IMR-90 (cell line): Measurements from ENCODE around the gene SMC6. TPM values are rescaled to one million over a fixed set of nuclear protein-coding genes. Genes with fewer than 3 reads are reported as not detected.

Experiments
- ATAC-seq: fragments of 200-7000 bp; cut with Tn5 transposase; 2 replicates; pipeline ENCODE4 v1.9.1; 2020; ENCODE audit warnings: low read depth, mild to moderate bottlenecking, moderate library complexity
- BruUV-seq: library from RNA; stranded (reverse); fragments of 400-500 nt; replicated peaks from 2 replicates; lab custom pipeline; 2021; lab: Mats Ljungman, UMichigan
- CTCF ChIA-PET: fragments of 300-600 bp; formaldehyde crosslinking; extraction: SDS; loops from one replicate; lab custom pipeline; 2021; ENCODE audit warnings: antibody characterized with exemption; lab: Yijun Ruan, JAX
- POLR2A ChIA-PET: fragments of 300-600 bp; sonication (Branson Sonifier 250); formaldehyde crosslinking; loops from one replicate; lab custom pipeline; 2022; ENCODE audit warnings: antibody characterized with exemption; ENCODE audit not compliant: unreplicated experiment; lab: Charles Lee
- DNase-seq: peaks from one replicate; pipeline ENCODE4 v3.0.0; 2013
- H2AFZ ChIP-seq: replicated peaks from 2 replicates; pipeline ENCODE3; 2013; ENCODE audit warnings: low read length, mild to moderate bottlenecking; ENCODE audit not compliant: poor library complexity
- H2AK5ac ChIP-seq: 2 replicates; pipeline ENCODE4 v1.6.1; 2013; ENCODE audit warnings: low read depth, low read length, inconsistent platforms
- H2AK9ac ChIP-seq: replicated peaks from 2 replicates; pipeline ENCODE3; 2013; ENCODE audit warnings: mild to moderate bottlenecking, low read depth, low read length, moderate library complexity; ENCODE audit not compliant: poor library complexity
- H2BK120ac ChIP-seq: 2 replicates; pipeline ENCODE4 v1.6.1; 2013; ENCODE audit warnings: low read depth, low read length, inconsistent platforms
- H2BK15ac ChIP-seq: 3 replicates; pipeline ENCODE4 v1.6.1; 2013; ENCODE audit warnings: low read depth, low read length, inconsistent platforms
- H2BK20ac ChIP-seq: 2 replicates; pipeline ENCODE4 v1.6.1; 2013; ENCODE audit warnings: low read depth, mild to moderate bottlenecking, inconsistent platforms, low read length, moderate library complexity
- H2BK5ac ChIP-seq: 2 replicates; pipeline ENCODE4 v1.6.1; 2013; ENCODE audit warnings: mild to moderate bottlenecking, low read depth, low read length, inconsistent platforms; ENCODE audit not compliant: poor library complexity, severe bottlenecking
- H3K14ac ChIP-seq: replicated peaks from 2 replicates; pipeline ENCODE4 v1.6.1; 2013; ENCODE audit warnings: low read depth, low read length, inconsistent platforms
- H3K18ac ChIP-seq: 2 replicates; pipeline ENCODE4 v1.6.1; 2013; ENCODE audit warnings: low read depth, low read length, control low read depth
- H3K23ac ChIP-seq: 2 replicates; pipeline ENCODE4 v1.6.1; 2013; ENCODE audit warnings: low read depth, low read length, inconsistent platforms
- H3K27ac ChIP-seq: 2 replicates; pipeline ENCODE4 v1.5.1; 2013; ENCODE audit warnings: mild to moderate bottlenecking, control low read depth, low read length; ENCODE audit not compliant: insufficient read depth
- H3K27me3 ChIP-seq: 2 replicates; pipeline ENCODE4 v1.6.1; 2013; ENCODE audit warnings: low read length; ENCODE audit not compliant: control insufficient read depth, insufficient read depth
- H3K36me3 ChIP-seq: 2 replicates; pipeline ENCODE4 v1.6.1; 2013; ENCODE audit warnings: low read length, mixed read lengths; ENCODE audit not compliant: control insufficient read depth, insufficient read depth
- H3K4ac ChIP-seq: 2 replicates; pipeline ENCODE4 v1.6.1; 2013; ENCODE audit warnings: low read depth, low read length, inconsistent platforms
- H3K4me1 ChIP-seq: 2 replicates; pipeline ENCODE4 v1.6.1; 2013; ENCODE audit warnings: low read length, mixed read lengths; ENCODE audit not compliant: control insufficient read depth, insufficient read depth
- H3K4me2 ChIP-seq: 2 replicates; pipeline ENCODE4 v1.6.1; 2013; ENCODE audit warnings: low read depth, mild to moderate bottlenecking, control low read depth, low read length, moderate library complexity
- H3K4me3 ChIP-seq: 2 replicates; pipeline ENCODE4 v1.5.1; 2013; ENCODE audit warnings: low read depth, mild to moderate bottlenecking, control low read depth, low read length, moderate library complexity; ENCODE audit not compliant: insufficient read depth
- H3K56ac ChIP-seq: 2 replicates; pipeline ENCODE4 v1.6.1; 2013; ENCODE audit warnings: low read length, inconsistent platforms; ENCODE audit not compliant: insufficient read depth; ENCODE audit errors: extremely low read depth
- H3K79me1 ChIP-seq, 2 experiments: 2 replicates each; pipeline ENCODE4 v1.6.1; 2013; ENCODE audit warnings: low read length in 2 of 2, inconsistent platforms in 1 of 2, low read depth in 1 of 2
- H3K9ac ChIP-seq: 2 replicates; pipeline ENCODE4 v1.6.1; 2013; ENCODE audit warnings: low read depth, low read length, control low read depth
- H3K9me1 ChIP-seq: 2 replicates; pipeline ENCODE4 v1.6.1; 2013; ENCODE audit warnings: low read length, inconsistent platforms; ENCODE audit not compliant: insufficient read depth
- H3K9me3 ChIP-seq: 2 replicates; pipeline ENCODE4 v1.6.1; 2013; ENCODE audit warnings: low read length; ENCODE audit not compliant: control insufficient read depth, insufficient read depth
- H4K20me1 ChIP-seq: 2 replicates; pipeline ENCODE4 v1.6.1; 2013; ENCODE audit warnings: low read length, inconsistent platforms; ENCODE audit not compliant: insufficient read depth
- H4K5ac ChIP-seq: 2 replicates; pipeline ENCODE4 v1.6.1; 2013; ENCODE audit warnings: mild to moderate bottlenecking, low read depth, low read length, control low read depth
- H4K8ac ChIP-seq, 2 experiments: 2 replicates each; pipeline ENCODE4 v1.6.1; 2013; ENCODE audit warnings: low read depth in 2 of 2, low read length in 2 of 2, control low read depth in 1 of 2, inconsistent platforms in 1 of 2
- H4K91ac ChIP-seq: 2 replicates; pipeline ENCODE4 v1.6.1; 2013; ENCODE audit warnings: low read depth, low read length, inconsistent platforms; ENCODE audit not compliant: insufficient read depth
- RCOR1 ChIP-seq: IDR thresholded peaks from 2 replicates; pipeline ENCODE4 v1.6.1; 2012; ENCODE audit warnings: mild to moderate bottlenecking, low read length, improper control_type of control experiment; ENCODE audit not compliant: insufficient replicate concordance
- WGBS, 2 experiments: methylation state at CpG; one replicate each; pipeline versions ENCODE4 v1.1.5 to v1.1.7; 2013; ENCODE audit warnings: missing lambda C conversion rate in 2 of 2; ENCODE audit not compliant: insufficient read length in 1 of 2; ENCODE audit errors: extremely low coverage in 2 of 2; 5-methylcytosine and 5-hydroxymethylcytosine counted together
- dilution Hi-C: fragments of 300-500 bp; cut with HindIII; formaldehyde crosslinking; loops from one replicate; pipeline ENCODE4 v1.14.3; 2018; ENCODE audit warnings: low sequenced_read_pairs; ENCODE audit not compliant: unreplicated experiment
- in situ Hi-C: fragments of 300-500 bp; cut with MboI; formaldehyde crosslinking; loops from 3 replicates; pipeline ENCODE4 v1.14.3; 2019; ENCODE audit warnings: low sequenced_read_pairs, inconsistent platforms, mixed read lengths
- intact Hi-C: fragments of 100-400 bp; cut with micrococcal nuclease; formaldehyde crosslinking; loops from 2 replicates; pipeline ENCODE4 v1.10.0; 2022
- polyA plus RNA-seq, 3 experiments: library from polyadenylated mRNA; depleted of rRNA; stranded (reverse); fragments of >200 nt; gene quantifications; 2 replicates each; pipeline ENCODE4 v1.2.3, GENCODE V29; 2012; ENCODE audit warnings: low replicate concordance in 1 of 3
- total RNA-seq: library from RNA; depleted of rRNA; stranded (reverse); fragments of >200 nt; gene quantifications from 2 replicates; pipeline ENCODE4 v1.2.3, GENCODE V29; 2012

The SMC6 gene
- total and polyA plus RNA-seq, 2 of the 4 experiments (the other 2 are of a cell fraction) = 6.5 to 10.4 TPM

DNA sequence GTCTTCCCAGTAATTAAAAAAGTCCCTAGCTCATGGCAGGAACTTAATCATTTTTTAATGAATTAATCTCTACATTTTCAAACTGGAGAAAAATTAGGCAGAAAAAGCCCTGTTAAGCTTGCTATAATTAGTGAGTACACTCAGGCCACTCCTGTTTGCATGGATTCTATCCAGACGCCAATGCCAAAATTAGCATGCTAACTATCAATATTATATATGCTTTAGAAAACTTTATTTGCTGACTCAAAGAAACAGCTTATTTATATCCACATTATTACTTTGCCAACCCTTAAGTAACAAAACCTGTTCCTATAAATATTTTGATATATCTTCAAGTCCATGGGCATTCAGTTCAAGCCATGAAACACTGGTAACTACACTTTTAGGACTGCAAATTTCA is 90.9 kb downstream of the SMC6 start:
- Histone ChIP-seq H3K27me3 (no peaks in the 10 kb centered on the region), H3K27ac (no peak overlapping the region), H3K4me3 (no peak overlapping the region), H3K9me1 (no peaks in the 10 kb centered on the region), H2AK9ac (no peak overlapping the region), H3K4ac (no peak overlapping the region), H2BK15ac (no peak overlapping the region), H4K20me1 (no peaks in the 10 kb centered on the region), H2BK120ac (no peak overlapping the region), H3K18ac (no peak overlapping the region), H3K9ac (no peak overlapping the region), H3K79me1 (no peaks in the 10 kb centered on the region), H3K23ac (no peak overlapping the region), H4K8ac (no peak overlapping the region), H4K5ac (no peak overlapping the region), H3K4me1 (no peaks in the 10 kb centered on the region), H3K56ac (no peak overlapping the region), H2BK20ac (no peak overlapping the region), H3K36me3 (no peaks in the 10 kb centered on the region; the same call in 1 of the 2 replicates), H4K91ac (no peak overlapping the region), H3K4me2 (no peak overlapping the region), H2BK5ac (no peak overlapping the region), H2AK5ac (no peak overlapping the region), H3K9me3 (no peaks in the 10 kb centered on the region), H2AFZ (no peak overlapping the region), H3K14ac (no peak overlapping the region)
- no CpG with 5 or more reads among the region's 1 CpG for WGBS, 2 experiments
- no peak for ATAC-seq
- dilution Hi-C loops = no loop called here
- ChIA-PET CTCF (interaction anchor here (1.1 to 1.5 kb wide), 2 partner anchors 9 to 17 kb away, joined by 3 to 4 read pairs; no protein-coding TSS in a partner anchor), POLR2A (no interaction called here)
- BruUV-seq = no TSS peak
- intact Hi-C loops = no loop called here
- no peak for TF ChIP-seq RCOR1
- in situ Hi-C loops = loop anchor here (25.0 kb wide), 1 partner anchor 900 kb away; no protein-coding TSS in a partner anchor
- DNase-seq = no peak
